Stimulated activated CD8-positive, alpha-beta memory T cell treated with anti-CD3 and anti-CD28 coated beads, Interleukin-15, amount 100 ng/mL, for 24 hours (primary cell): ENCODE results near the gene MRPL18.
"Not testable (repeated sequence)": the region's sequence is repeated elsewhere in the genome, so short reads cannot be mapped to it uniquely, and the experiment has no call there.

ENCODE experiments used
- DNase-seq: peaks from one replicate; pipeline ENCODE4 v3.0.0-alpha.2; 2020; ENCODE audit warnings: low read depth

The MRPL18 gene

GRCh38 chr6:159777240-159777904 is 12.9 kb upstream of the MRPL18 start:
- no peak for DNase-seq

GRCh38 chr6:159778131-159778530 is 12.1 kb upstream of the MRPL18 start:
- DNase-seq = no peak

- DNase-seq = no peak
These were observed 11.6 kb upstream of the MRPL18 start for GRCh38 chr6:159778542-159779103.

GRCh38 chr6:159788276-159788675 is 2.0 kb upstream of the MRPL18 start:
- no peak for DNase-seq

- DNase-seq = peak; percentile 13
These were observed 1.4 kb upstream of the MRPL18 start for GRCh38 chr6:159788753-159789376.

- DNase-seq = peak; percentile 96
These were observed 704 bp upstream of the MRPL18 start, which contains the start of gene TCP1 for GRCh38 chr6:159789377-159790148. TSS of gene TCP1 (minus strand) at chr6:159789602. CDS start at chr6:159789468, 134 bp downstream.

GRCh38 chr6:159790956-159791598 is 810 bp downstream of the MRPL18 start:
- DNase-seq = no peak

- DNase-seq = not testable (repeated sequence)
These were observed 4.7 kb downstream of the MRPL18 start for GRCh38 chr6:159794976-159795375.

GRCh38 chr6:159797554-159797953 is 7.3 kb downstream of the MRPL18 start:
- no peak for DNase-seq

- no peak for DNase-seq
These were observed 10.0 kb downstream of the MRPL18 start, which contains the start of gene PNLDC1 for GRCh38 chr6:159800141-159800865. TSS of gene PNLDC1 (plus strand) at chr6:159800276. CDS start at chr6:159800308, 32 bp downstream.

GRCh38 chr6:159801935-159802334 is 11.7 kb downstream of the MRPL18 start:
- no peak for DNase-seq

GRCh38 chr6:159804504-159804903 is 14.2 kb downstream of the MRPL18 start:
- no peak for DNase-seq

- no peak for DNase-seq
These were observed 15.3 kb downstream of the MRPL18 start for GRCh38 chr6:159805440-159806020.

- no peak for DNase-seq
These were observed 15.8 kb downstream of the MRPL18 start for GRCh38 chr6:159806021-159806458.

GRCh38 chr6:159807150-159807858 is 17.0 kb downstream of the MRPL18 start:
- DNase-seq = no peak

GRCh38 chr6:159808647-159809046 is 18.4 kb downstream of the MRPL18 start:
- no peak for DNase-seq

- no peak for DNase-seq
These were observed 18.9 kb downstream of the MRPL18 start for GRCh38 chr6:159809149-159809548.

- DNase-seq = no peak
These were observed 23.5 kb downstream of the MRPL18 start for GRCh38 chr6:159813781-159814180.

- no peak for DNase-seq
These were observed 25.1 kb downstream of the MRPL18 start for GRCh38 chr6:159815410-159815809.

GRCh38 chr6:159816775-159817174 is 26.5 kb downstream of the MRPL18 start:
- not testable (repeated sequence) for DNase-seq
